ENCODE measurements around the gene PWP1. TPM values are rescaled to one million over a fixed set of nuclear protein-coding genes. Genes with fewer than 3 reads are reported as not detected.

The PWP1 gene
- total RNA-seq, 1 experiment from 2014 or later, result 49.7 TPM

- no TSS peak for BruUV-seq (replicated peaks)
- Mint-ChIP-seq H3K27me3 (ENCODE audit: insufficient read depth, unreplicated experiment) (no peaks in the 10 kb centered on the region), H3K27ac (ENCODE audit: low read depth, unreplicated experiment) (no peak overlapping the region), H3K36me3 (ENCODE audit: insufficient read depth, unreplicated experiment) (no peaks in the 10 kb centered on the region), H3K4me3 (ENCODE audit: unreplicated experiment) (no peak overlapping the region), H3K9me3 (ENCODE audit: unreplicated experiment) (no peaks in the 10 kb centered on the region), H3K4me1 (ENCODE audit: insufficient read depth, unreplicated experiment) (no peaks in the 10 kb centered on the region)
- CTCF ChIA-PET, result interaction anchor here (0.5 to 0.7 kb wide), 2 partner anchors 25 to 514 kb away, joined by 3 read pairs; no protein-coding TSS in a partner anchor
- no peak for DNase-seq (ENCODE audit: unreplicated experiment)
- POLR2A ChIA-PET, result no interaction called here
- TF ChIP-seq, protein P1, sequence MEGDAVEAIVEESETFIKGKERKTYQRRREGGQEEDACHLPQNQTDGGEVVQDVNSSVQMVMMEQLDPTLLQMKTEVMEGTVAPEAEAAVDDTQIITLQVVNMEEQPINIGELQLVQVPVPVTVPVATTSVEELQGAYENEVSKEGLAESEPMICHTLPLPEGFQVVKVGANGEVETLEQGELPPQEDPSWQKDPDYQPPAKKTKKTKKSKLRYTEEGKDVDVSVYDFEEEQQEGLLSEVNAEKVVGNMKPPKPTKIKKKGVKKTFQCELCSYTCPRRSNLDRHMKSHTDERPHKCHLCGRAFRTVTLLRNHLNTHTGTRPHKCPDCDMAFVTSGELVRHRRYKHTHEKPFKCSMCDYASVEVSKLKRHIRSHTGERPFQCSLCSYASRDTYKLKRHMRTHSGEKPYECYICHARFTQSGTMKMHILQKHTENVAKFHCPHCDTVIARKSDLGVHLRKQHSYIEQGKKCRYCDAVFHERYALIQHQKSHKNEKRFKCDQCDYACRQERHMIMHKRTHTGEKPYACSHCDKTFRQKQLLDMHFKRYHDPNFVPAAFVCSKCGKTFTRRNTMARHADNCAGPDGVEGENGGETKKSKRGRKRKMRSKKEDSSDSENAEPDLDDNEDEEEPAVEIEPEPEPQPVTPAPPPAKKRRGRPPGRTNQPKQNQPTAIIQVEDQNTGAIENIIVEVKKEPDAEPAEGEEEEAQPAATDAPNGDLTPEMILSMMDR (IDR thresholded peaks at IDR 0.05; ENCODE audit: unreplicated experiment), result no peak
- intact Hi-C loops (cut with micrococcal nuclease), result no loop called here
These were observed 39.8 kb upstream of the PWP1 start for GRCh38 chr12:107645630-107646333.

DNA sequence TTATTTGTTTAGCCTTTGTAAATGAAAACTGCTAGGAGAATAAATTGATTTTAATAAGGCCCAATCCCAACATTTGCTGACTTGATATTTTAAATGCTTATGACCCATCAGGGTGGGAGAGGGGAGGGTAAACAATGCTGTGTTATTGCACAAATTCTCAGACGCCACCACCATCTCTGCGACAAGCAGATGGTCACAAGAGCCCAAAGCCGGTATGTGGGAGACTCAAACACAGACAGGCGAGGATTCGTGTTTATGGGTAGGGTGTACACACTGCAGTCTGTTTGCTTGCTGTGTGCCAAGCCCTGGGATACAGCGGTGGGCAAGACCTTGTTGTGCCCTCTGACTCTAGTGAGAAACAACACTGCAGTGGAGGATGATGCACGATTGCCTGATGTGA, 39.2 kb upstream of the PWP1 start:
- H3K4me1 Mint-ChIP-seq (ENCODE audit: insufficient read depth, unreplicated experiment), result no peaks in the 10 kb centered on the region
- TF ChIP-seq, protein P1 (IDR thresholded peaks at IDR 0.05; ENCODE audit: unreplicated experiment), result no peak
- no peak overlapping the region for H3K4me3 Mint-ChIP-seq (ENCODE audit: unreplicated experiment)
- no peaks in the 10 kb centered on the region for H3K9me3 Mint-ChIP-seq (ENCODE audit: unreplicated experiment)
- no peaks in the 10 kb centered on the region for H3K36me3 Mint-ChIP-seq (ENCODE audit: insufficient read depth, unreplicated experiment)
- ChIA-PET POLR2A (no interaction called here), CTCF (interaction anchor here (1.0 kb wide), 1 partner anchor 515 kb away, joined by 3 read pairs; no protein-coding TSS in a partner anchor)
- intact Hi-C loops (cut with micrococcal nuclease), result no loop called here
- H3K27ac Mint-ChIP-seq (ENCODE audit: low read depth, unreplicated experiment), result no peak overlapping the region
- H3K27me3 Mint-ChIP-seq (ENCODE audit: insufficient read depth, unreplicated experiment), result no peaks in the 10 kb centered on the region
- BruUV-seq (replicated peaks), result no TSS peak
- no peak for DNase-seq (ENCODE audit: unreplicated experiment)

DNA sequence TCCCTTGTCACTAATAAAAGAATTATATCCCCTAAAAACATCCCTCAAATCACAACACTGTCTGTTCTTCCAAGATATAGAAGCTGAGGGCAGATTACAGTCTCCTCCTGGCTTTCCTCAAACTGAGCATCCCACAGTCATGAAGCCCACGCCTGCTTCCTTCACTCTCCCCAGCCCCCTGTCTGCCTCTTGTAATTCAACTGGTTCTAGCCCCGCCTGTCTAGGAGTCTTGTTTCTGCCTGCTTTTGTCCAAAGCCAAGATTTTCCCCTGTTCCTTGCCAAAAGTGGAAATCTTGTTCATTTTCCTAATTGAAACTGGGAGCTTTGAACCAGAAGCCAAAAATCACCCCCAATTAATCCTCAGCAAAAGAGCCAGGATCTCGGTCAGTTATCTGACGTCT, 35.9 kb upstream of the PWP1 start:
- Mint-ChIP-seq H3K4me1 (ENCODE audit: insufficient read depth, unreplicated experiment) (no peaks in the 10 kb centered on the region), H3K27ac (ENCODE audit: low read depth, unreplicated experiment) (no peak overlapping the region), H3K4me3 (ENCODE audit: unreplicated experiment) (no peak overlapping the region), H3K9me3 (ENCODE audit: unreplicated experiment) (no peaks in the 10 kb centered on the region), H3K36me3 (ENCODE audit: insufficient read depth, unreplicated experiment) (peaks cover 11% of the 10 kb centered on the region), H3K27me3 (ENCODE audit: insufficient read depth, unreplicated experiment) (no peaks in the 10 kb centered on the region)
- TF ChIP-seq, protein P1 (IDR thresholded peaks at IDR 0.05; ENCODE audit: unreplicated experiment), result no peak
- POLR2A ChIA-PET, result no interaction called here
- BruUV-seq (replicated peaks), result no TSS peak
- CTCF ChIA-PET, result interaction anchor here (0.5 to 0.7 kb wide), 3 partner anchors 47 to 506 kb away, joined by 3 to 5 read pairs (median 3); no protein-coding TSS in a partner anchor
- no peak for DNase-seq (ENCODE audit: unreplicated experiment)
- intact Hi-C loops (cut with micrococcal nuclease), result no loop called here

DNA sequence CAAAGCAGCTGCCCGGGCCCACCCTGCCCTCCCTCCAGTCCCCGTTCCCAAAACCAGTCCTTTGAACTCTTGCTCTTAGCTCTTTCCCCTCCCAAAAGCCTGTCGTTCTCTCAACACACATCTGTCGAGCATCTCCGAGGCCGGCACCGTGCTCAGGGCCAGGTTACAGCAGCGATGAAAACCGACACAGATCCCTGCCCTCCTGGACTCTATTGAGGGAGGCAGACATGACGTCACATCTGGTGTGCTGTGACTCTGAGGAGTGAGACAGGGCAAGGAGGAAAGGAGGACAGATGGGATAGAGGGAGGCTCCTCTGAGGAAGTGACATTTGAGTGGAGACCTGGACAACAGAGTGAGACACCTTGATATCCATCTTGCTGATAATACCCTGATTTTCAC, 34.6 kb upstream of the PWP1 start:
- DNase-seq (ENCODE audit: unreplicated experiment), result no peak
- TF ChIP-seq, protein P1 (IDR thresholded peaks at IDR 0.05; ENCODE audit: unreplicated experiment), result no peak
- ChIA-PET POLR2A (interaction anchor here (0.5 kb wide), 1 partner anchor 14 kb away, joined by 3 read pairs; no protein-coding TSS in a partner anchor), CTCF (no interaction called here)
- no TSS peak for BruUV-seq (replicated peaks)
- Mint-ChIP-seq H3K27me3 (ENCODE audit: insufficient read depth, unreplicated experiment) (no peaks in the 10 kb centered on the region), H3K4me3 (ENCODE audit: unreplicated experiment) (no peak overlapping the region), H3K4me1 (ENCODE audit: insufficient read depth, unreplicated experiment) (no peaks in the 10 kb centered on the region), H3K9me3 (ENCODE audit: unreplicated experiment) (no peaks in the 10 kb centered on the region), H3K27ac (ENCODE audit: low read depth, unreplicated experiment) (no peak overlapping the region), H3K36me3 (ENCODE audit: insufficient read depth, unreplicated experiment) (peaks cover 11% of the 10 kb centered on the region)
- intact Hi-C loops (cut with micrococcal nuclease), result no loop called here

All from MCF 10A (cell line).